CD4-positive, alpha-beta T cell (primary cell): ENCODE data around the gene SLC19A1. TPM values are rescaled to one million over a fixed set of nuclear protein-coding genes. Genes with fewer than 3 reads are reported as not detected.

Experiments used
- ATAC-seq: fragments of 200-7000 bp; cut with Tn5 transposase; one replicate; pipeline ENCODE4 v1.10.0; 2022; ENCODE audit warnings: mild to moderate bottlenecking; ENCODE audit not compliant: poor library complexity
- CTCF ChIA-PET: fragments of 350-600 bp; sonication (Branson Sonifier 250); formaldehyde crosslinking; loops from one replicate; lab custom pipeline; 2021; ENCODE audit warnings: antibody characterized with exemption, inconsistent platforms; lab: Charles Lee
- POLR2A ChIA-PET: fragments of 350-600 bp; sonication (Branson Sonifier 250); formaldehyde crosslinking; loops from one replicate; lab custom pipeline; 2021; ENCODE audit warnings: antibody characterized with exemption, inconsistent platforms; lab: Charles Lee
- DNase-seq, 14 experiments: peaks; one replicate each; pipeline ENCODE4 v3.0.0-alpha.2; 2013 to 2020; ENCODE audit warnings: mixed read lengths in 2 of 14
- H3K27ac ChIP-seq, 2 donors: one replicate each; pipeline versions ENCODE4 v1.5.1 to v1.7.0; 2013; ENCODE audit warnings: low read length in 2 of 2, low read depth in 1 of 2, mild to moderate bottlenecking in 1 of 2
- H3K27me3 ChIP-seq, 2 experiments: 1 replicate in 1 of 2; 2 replicates in 1 of 2; pipeline versions ENCODE4 v1.6.1 to v1.7.0; 2013; ENCODE audit warnings: low read length in 2 of 2, control low read depth in 1 of 2, mild to moderate bottlenecking in 1 of 2, moderate library complexity in 1 of 2; ENCODE audit not compliant: insufficient read depth in 2 of 2, control insufficient read depth in 1 of 2
- H3K36me3 ChIP-seq: one replicate; pipeline ENCODE4 v1.6.1; 2013; ENCODE audit warnings: low read length, control low read depth; ENCODE audit not compliant: insufficient read depth
- H3K4me1 ChIP-seq: one replicate; pipeline ENCODE4 v1.6.1; 2013; ENCODE audit warnings: low read length, control low read depth; ENCODE audit not compliant: insufficient read depth
- H3K4me3 ChIP-seq: one replicate; pipeline ENCODE4 v1.5.1; 2013; ENCODE audit warnings: mild to moderate bottlenecking, low read length, moderate library complexity
- H3K9me3 ChIP-seq, 2 experiments: 1 replicate in 1 of 2; 2 replicates in 1 of 2; pipeline versions ENCODE4 v1.6.1 to v1.7.0; 2013; ENCODE audit warnings: low read length in 2 of 2, mild to moderate bottlenecking in 2 of 2, control low read depth in 1 of 2, moderate library complexity in 1 of 2; ENCODE audit not compliant: control insufficient read depth in 1 of 2, insufficient read depth in 1 of 2
- H3K27ac Mint-ChIP-seq: one replicate; pipeline ENCODE4 v1.8.0; 2020; ENCODE audit warnings: mixed read lengths
- H3K27me3 Mint-ChIP-seq: one replicate; pipeline ENCODE4 v1.8.0; 2021; ENCODE audit warnings: mixed read lengths
- H3K36me3 Mint-ChIP-seq: one replicate; pipeline ENCODE4 v1.8.0; 2021; ENCODE audit warnings: low read depth, mixed read lengths
- H3K4me1 Mint-ChIP-seq: one replicate; pipeline ENCODE4 v1.8.0; 2021; ENCODE audit warnings: low read depth, mixed read lengths
- H3K4me3 Mint-ChIP-seq: one replicate; pipeline ENCODE4 v1.8.0; 2020; ENCODE audit warnings: mild to moderate bottlenecking, mixed read lengths
- H3K9me3 Mint-ChIP-seq: one replicate; pipeline ENCODE4 v1.8.0; 2020; ENCODE audit warnings: mixed read lengths
- CTCF ChIP-seq: fragments of 200-600 bp; IDR thresholded peaks from one replicate; pipeline ENCODE4 v1.8.0; 2022; ENCODE audit warnings: antibody characterized with exemption, mild to moderate bottlenecking
- intact Hi-C, 2 experiments: fragments of 100-400 bp; cut with DNase I in 1 of 2; cut with micrococcal nuclease in 1 of 2; formaldehyde crosslinking; loops; one replicate each; pipeline versions ENCODE4 v1.15.1 to v1.9.0; 2023 to 2025; cut with DNase I, micrococcal nuclease
- total RNA-seq, 174 experiments: library from RNA in 2 of 174; stranded (reverse) in 2 of 174; gene quantifications; one replicate each; pipeline ENCODE4 v1.2.3 and lab custom pipeline; 2021 to 2026

SLC19A1 gene
- total RNA-seq, 2 experiments from 2014 or later: 11.5 to 12.0 TPM

GRCh38 chr21:45506241-45506817 lies 35.9 kb downstream of the SLC19A1 start:
- no peaks in the 10 kb centered on the region for H3K27me3 Mint-ChIP-seq
- TF ChIP-seq CTCF: no peak
- POLR2A ChIA-PET: no interaction called here
- H3K4me3 Mint-ChIP-seq: no peak overlapping the region
- Histone ChIP-seq H3K4me3 (no peak overlapping the region), H3K27me3 (no peaks in the 10 kb centered on the region), H3K9me3 (no peaks in the 10 kb centered on the region), H3K36me3 (no peaks in the 10 kb centered on the region), H3K4me1 (no peaks in the 10 kb centered on the region), H3K27ac (no peak overlapping the region)
- no peaks in the 10 kb centered on the region for H3K4me1 Mint-ChIP-seq
- no peaks in the 10 kb centered on the region for H3K9me3 Mint-ChIP-seq
- intact Hi-C loops: no loop called here
- H3K27ac Mint-ChIP-seq: no peak overlapping the region
- no peaks in the 10 kb centered on the region for H3K36me3 Mint-ChIP-seq
- ATAC-seq (no peak), DNase-seq (no peak)
- CTCF ChIA-PET: no interaction called here

GRCh38 chr21:45505416-45506021 lies 36.7 kb downstream of the SLC19A1 start:
- POLR2A ChIA-PET: no interaction called here
- DNase-seq: no peak
- CTCF ChIA-PET: no interaction called here

GRCh38 chr21:45504516-45505415 lies 37.5 kb downstream of the SLC19A1 start:
- DNase-seq: no peak
- no peaks in the 10 kb centered on the region for H3K36me3 Mint-ChIP-seq
- H3K4me1 Mint-ChIP-seq: no peaks in the 10 kb centered on the region
- no peak for ATAC-seq
- no peaks in the 10 kb centered on the region for H3K27me3 Mint-ChIP-seq
- peaks cover 3% of the 10 kb centered on the region for H3K4me1 ChIP-seq
- no peaks in the 10 kb centered on the region for H3K9me3 Mint-ChIP-seq
- H3K4me3 ChIP-seq: no peak overlapping the region
- H3K27ac Mint-ChIP-seq: no peak overlapping the region
- no peak overlapping the region for H3K27ac ChIP-seq
- ChIA-PET POLR2A (no interaction called here), CTCF (no interaction called here)
- no peak overlapping the region for H3K4me3 Mint-ChIP-seq
- no peak for TF ChIP-seq CTCF
- no peaks in the 10 kb centered on the region for H3K9me3 ChIP-seq
- H3K27me3 ChIP-seq: no peaks in the 10 kb centered on the region
- H3K36me3 ChIP-seq: no peaks in the 10 kb centered on the region
- intact Hi-C loops: no loop called here

More at GRCh38 chr21:45505416-45506021, 36.7 kb downstream of the SLC19A1 start:
- H3K4me1 ChIP-seq: no peaks in the 10 kb centered on the region
- Mint-ChIP-seq H3K27ac (no peak overlapping the region), H3K27me3 (no peaks in the 10 kb centered on the region), H3K36me3 (no peaks in the 10 kb centered on the region), H3K9me3 (no peaks in the 10 kb centered on the region), H3K4me1 (no peaks in the 10 kb centered on the region), H3K4me3 (no peak overlapping the region)
- H3K9me3 ChIP-seq: no peaks in the 10 kb centered on the region
- no peak overlapping the region for H3K27ac ChIP-seq
- H3K4me3 ChIP-seq: no peak overlapping the region
- no peak for ATAC-seq
- no peak for TF ChIP-seq CTCF
- H3K36me3 ChIP-seq: no peaks in the 10 kb centered on the region
- H3K27me3 ChIP-seq: no peaks in the 10 kb centered on the region
- intact Hi-C loops: no loop called here
